ENCODE data around the gene ZNRF4.
"Not testable (repeated sequence)": the region's sequence is repeated elsewhere in the genome, so short reads cannot be mapped to it uniquely, and the experiment has no call there.

ZNRF4 gene

GRCh38 chr19:5473646-5474045, 18.4 kb downstream of the ZNRF4 start:
- DNase-seq (ENCODE audit: low read depth) = no peak

- DNase-seq (ENCODE audit: low read depth) = no peak
Measured at GRCh38 chr19:5477451-5478215, 22.4 kb downstream of the ZNRF4 start.

GRCh38 chr19:5478241-5478924, 23.2 kb downstream of the ZNRF4 start:
- no peak for DNase-seq (ENCODE audit: low read depth)

- DNase-seq (ENCODE audit: low read depth) = no peak
Measured at GRCh38 chr19:5478925-5479588, 23.8 kb downstream of the ZNRF4 start.

GRCh38 chr19:5479958-5480357, 24.7 kb downstream of the ZNRF4 start:
- no peak for DNase-seq (ENCODE audit: low read depth)

- no peak for DNase-seq (ENCODE audit: low read depth)
Measured at GRCh38 chr19:5480427-5480836, 25.2 kb downstream of the ZNRF4 start.

- DNase-seq (ENCODE audit: low read depth) = no peak
Measured at GRCh38 chr19:5481957-5482356, 26.7 kb downstream of the ZNRF4 start.

- DNase-seq (ENCODE audit: low read depth) = peak; percentile 4
Measured at GRCh38 chr19:5484398-5485285, 29.4 kb downstream of the ZNRF4 start.

- DNase-seq (ENCODE audit: low read depth) = no peak
Measured at GRCh38 chr19:5485286-5485636, 30.0 kb downstream of the ZNRF4 start.

- not testable (repeated sequence) for DNase-seq (ENCODE audit: low read depth)
Measured at GRCh38 chr19:5485658-5486057, 30.4 kb downstream of the ZNRF4 start.

GRCh38 chr19:5487222-5487621, 32.0 kb downstream of the ZNRF4 start:
- no peak for DNase-seq (ENCODE audit: low read depth)

- DNase-seq (ENCODE audit: low read depth) = no peak
Measured at GRCh38 chr19:5489551-5489950, 34.3 kb downstream of the ZNRF4 start.

- DNase-seq (ENCODE audit: low read depth) = no peak
Measured at GRCh38 chr19:5491565-5491964, 36.3 kb downstream of the ZNRF4 start.

- DNase-seq (ENCODE audit: low read depth) = no peak
Measured at GRCh38 chr19:5492281-5492634, 37.0 kb downstream of the ZNRF4 start.

GRCh38 chr19:5492635-5493409, 37.6 kb downstream of the ZNRF4 start:
- no peak for DNase-seq (ENCODE audit: low read depth)

GRCh38 chr19:5494773-5495172, 39.6 kb downstream of the ZNRF4 start:
- DNase-seq (ENCODE audit: low read depth) = no peak

- DNase-seq (ENCODE audit: low read depth) = no peak
Measured at GRCh38 chr19:5495792-5496191, 40.6 kb downstream of the ZNRF4 start.

GRCh38 chr19:5497297-5497696, 42.1 kb downstream of the ZNRF4 start:
- DNase-seq (ENCODE audit: low read depth) = no peak

- no peak for DNase-seq (ENCODE audit: low read depth)
Measured at GRCh38 chr19:5498830-5499550, 43.8 kb downstream of the ZNRF4 start.

- no peak for DNase-seq (ENCODE audit: low read depth)
Measured at GRCh38 chr19:5501907-5502306, 46.7 kb downstream of the ZNRF4 start.

GRCh38 chr19:5503598-5503997, 48.4 kb downstream of the ZNRF4 start:
- no peak for DNase-seq (ENCODE audit: low read depth)
